HG02610 (cell line): ENCODE measurements around the gene CD19.
A peak's percentile ranks its signal among the peaks of the same experiment; 100 is the strongest.
"Not testable (repeated sequence)": the region's sequence is repeated elsewhere in the genome, so short reads cannot be mapped to it uniquely, and the experiment has no call there.

ENCODE experiments used
- ATAC-seq: cut with Tn5 transposase; IDR thresholded peaks from one replicate; pipeline ENCODE4 v1.9.1; 2021; ENCODE audit warnings: mild to moderate bottlenecking, moderate library complexity; ENCODE audit not compliant: unreplicated experiment

CD19 gene

GRCh38 chr16:28935924-28936783, 4.4 kb downstream of the CD19 start:
- peak; percentile 76 for ATAC-seq

GRCh38 chr16:28936784-28937155, 5.0 kb downstream of the CD19 start:
- ATAC-seq = no peak

DNA sequence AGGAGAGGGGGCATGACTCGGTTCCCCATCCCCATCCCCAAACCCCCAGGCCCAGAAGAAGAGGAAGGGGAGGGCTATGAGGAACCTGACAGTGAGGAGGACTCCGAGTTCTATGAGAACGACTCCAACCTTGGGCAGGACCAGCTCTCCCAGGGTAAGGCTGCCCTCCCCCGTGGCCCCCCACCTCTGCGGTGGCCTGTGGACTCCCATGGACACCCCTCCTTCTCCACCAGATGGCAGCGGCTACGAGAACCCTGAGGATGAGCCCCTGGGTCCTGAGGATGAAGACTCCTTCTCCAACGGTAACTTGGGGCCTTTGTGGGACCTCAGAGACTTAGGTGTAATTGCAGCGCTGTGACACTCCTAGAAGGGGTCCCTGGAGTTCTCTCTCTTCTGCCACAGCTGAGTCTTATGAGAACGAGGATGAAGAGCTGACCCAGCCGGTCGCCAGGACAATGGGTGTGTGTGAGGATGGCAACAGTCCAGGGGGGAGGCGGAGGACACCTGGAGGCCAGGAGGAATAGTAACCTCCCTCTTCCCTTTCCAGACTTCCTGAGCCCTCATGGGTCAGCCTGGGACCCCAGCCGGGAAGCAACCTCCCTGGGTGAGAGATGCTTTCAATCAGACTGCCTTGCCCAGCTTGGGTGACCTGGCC, 5.6 kb downstream of the CD19 start:
- no peak for ATAC-seq

DNA sequence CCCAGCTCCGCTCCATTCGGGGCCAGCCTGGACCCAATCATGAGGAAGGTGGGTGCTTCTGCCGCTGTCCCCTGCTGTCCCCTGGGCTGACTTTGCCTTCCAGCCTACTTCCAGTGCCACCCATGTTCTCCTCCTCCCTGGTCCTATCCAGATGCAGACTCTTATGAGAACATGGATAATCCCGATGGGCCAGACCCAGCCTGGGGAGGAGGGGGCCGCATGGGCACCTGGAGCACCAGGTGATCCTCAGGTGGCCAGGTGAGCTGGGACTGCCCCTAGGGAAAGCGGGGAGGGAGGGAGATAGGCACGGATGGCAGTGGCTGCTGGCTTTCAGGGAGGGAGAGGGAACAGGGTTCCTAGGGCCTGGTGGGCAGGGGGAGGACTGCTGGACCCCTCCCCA, 7.0 kb downstream of the CD19 start:
- ATAC-seq = no peak

GRCh38 chr16:28939825-28940224, 8.1 kb downstream of the CD19 start:
- ATAC-seq = not testable (repeated sequence)

DNA sequence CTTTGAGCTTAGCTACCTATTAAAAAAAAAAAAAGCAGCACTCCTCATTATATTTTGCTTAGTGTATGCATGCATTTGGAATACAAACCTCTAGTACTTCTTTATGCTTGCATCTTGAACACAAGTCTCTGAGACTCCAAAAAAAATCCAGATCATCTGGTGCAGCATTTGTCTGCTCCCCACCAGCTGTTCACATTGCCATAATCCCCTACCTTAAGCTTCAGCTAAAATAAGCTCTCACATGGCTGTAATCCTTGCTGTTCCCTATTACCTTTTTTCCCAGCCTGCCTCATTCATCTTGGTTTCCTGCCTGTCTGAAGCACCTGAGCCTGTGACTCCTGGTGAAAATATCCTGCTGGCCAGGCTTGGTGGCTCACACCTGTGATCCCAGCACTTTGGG, 11.5 kb downstream of the CD19 start:
- ATAC-seq = no peak

- ATAC-seq = no peak
These were observed 14.9 kb downstream of the CD19 start for GRCh38 chr16:28946681-28947080.

GRCh38 chr16:28950648-28951409, 19.1 kb downstream of the CD19 start, which contains the start of gene NFATC2IP:
NFATC2IP (plus strand) TSS chr16:28950937; CDS start chr16:28951012, 75 bp downstream.
- peak; percentile 95 for ATAC-seq

- peak; percentile 18 for ATAC-seq
These were observed 19.7 kb downstream of the CD19 start for GRCh38 chr16:28951410-28951943.

DNA sequence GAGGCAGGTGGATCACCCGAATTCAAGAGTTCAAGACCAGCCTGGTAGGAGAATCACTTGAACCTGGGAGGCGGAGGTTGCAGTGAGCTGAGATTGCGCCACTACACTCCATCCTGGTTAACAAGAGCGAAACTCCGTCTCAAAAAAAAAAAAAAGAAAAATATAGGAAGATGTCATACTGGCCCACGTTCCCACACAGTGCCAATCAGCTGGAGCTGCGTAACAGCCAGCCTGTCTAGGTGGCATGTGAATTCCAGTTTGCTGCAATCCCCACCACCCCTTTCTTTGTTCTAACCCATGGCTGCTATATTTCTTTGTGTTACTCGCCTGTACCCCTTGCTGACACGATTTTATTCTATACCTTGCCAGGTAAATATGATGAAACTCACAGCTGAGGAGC, 26.4 kb downstream of the CD19 start:
- no peak for ATAC-seq

DNA sequence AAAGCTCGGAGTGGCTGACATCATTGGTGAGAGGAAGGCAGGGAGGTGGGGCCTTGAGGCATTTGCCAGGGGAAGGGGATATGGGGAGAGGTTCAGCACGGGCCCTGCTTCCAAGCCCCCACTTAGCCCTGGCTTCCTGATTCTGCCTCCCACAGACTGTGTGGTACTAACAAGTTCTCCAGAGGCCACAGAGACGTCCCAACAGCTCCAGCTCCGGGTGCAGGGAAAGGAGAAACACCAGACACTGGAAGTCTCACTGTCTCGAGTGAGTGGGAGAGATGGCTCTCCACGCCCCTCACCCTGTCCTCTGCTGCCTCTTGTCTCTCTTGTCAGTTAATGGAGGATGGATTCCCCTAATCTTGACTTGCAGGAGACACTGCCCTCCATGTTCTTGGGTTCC, 27.1 kb downstream of the CD19 start:
- ATAC-seq = no peak

GRCh38 chr16:28964072-28964471, 32.3 kb downstream of the CD19 start:
- ATAC-seq = no peak

- ATAC-seq = no peak
These were observed 32.7 kb downstream of the CD19 start for GRCh38 chr16:28964496-28964895.

DNA sequence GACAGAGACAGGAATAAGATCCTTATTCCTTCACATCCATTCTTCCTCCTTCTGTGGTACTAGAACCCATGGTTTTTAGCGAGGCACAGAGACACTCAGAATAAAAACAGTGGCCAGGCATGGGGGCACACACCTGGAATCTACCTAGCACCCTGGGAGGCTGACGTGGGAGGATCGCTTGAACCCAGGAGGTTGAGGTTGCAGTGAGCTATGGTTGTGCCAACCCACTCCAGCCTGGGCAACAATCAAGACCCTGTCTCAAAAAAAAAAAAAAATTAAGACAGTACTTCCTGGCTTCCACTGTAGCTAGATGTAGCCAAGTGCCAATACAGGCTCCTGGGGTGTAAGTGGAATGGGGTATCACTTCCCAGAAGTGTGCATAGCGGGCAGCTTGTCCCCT, 35.4 kb downstream of the CD19 start:
- ATAC-seq = no peak

DNA sequence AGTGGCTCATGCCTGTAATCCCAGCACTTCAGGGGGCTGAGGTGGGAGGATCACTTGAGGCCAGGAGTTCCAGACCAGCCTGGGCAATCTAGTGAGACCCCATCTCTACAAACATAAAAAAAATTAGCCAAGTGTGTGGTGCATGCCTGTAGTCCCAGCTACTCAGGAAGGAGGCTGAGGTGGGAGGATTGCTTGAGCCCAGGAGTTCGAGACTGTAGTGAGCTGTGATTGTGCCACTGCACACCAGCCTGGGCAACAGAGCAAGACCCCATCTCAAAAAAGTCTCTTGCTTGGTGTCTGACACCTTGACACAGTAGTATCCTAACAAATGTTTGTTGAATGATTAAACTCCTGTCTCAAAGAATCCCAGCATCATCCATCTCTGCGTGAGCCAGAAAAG, 37.9 kb downstream of the CD19 start:
- not testable (repeated sequence) for ATAC-seq

DNA sequence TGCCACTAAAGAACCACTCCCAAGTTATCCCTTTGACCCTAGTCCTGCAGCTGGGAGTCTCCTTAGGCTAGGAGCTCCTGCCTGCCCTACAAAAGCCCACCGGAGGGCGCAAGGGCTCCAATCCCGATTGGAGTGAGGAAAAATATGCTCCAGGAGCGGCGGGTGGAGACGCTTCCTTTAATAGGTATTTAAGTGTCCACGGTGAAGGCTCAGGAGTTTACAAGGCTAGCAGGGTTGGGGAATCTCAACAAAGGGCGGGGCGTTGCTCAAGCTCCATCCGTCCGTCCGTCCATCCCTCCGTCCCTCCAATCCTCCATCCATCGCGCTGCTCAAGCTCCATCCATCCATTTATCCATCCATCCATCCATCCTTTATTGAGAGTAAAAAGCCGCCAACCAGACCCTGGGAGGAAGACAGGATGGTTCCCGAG, 42.3 kb downstream of the CD19 start:
- no peak for ATAC-seq

- ATAC-seq = peak; percentile 80
These were observed 42.8 kb downstream of the CD19 start, which contains the start of gene SPNS1 for GRCh38 chr16:28974437-28975157. SPNS1 (plus strand) TSS chr16:28974778; CDS start chr16:28975152, 374 bp downstream.

DNA sequence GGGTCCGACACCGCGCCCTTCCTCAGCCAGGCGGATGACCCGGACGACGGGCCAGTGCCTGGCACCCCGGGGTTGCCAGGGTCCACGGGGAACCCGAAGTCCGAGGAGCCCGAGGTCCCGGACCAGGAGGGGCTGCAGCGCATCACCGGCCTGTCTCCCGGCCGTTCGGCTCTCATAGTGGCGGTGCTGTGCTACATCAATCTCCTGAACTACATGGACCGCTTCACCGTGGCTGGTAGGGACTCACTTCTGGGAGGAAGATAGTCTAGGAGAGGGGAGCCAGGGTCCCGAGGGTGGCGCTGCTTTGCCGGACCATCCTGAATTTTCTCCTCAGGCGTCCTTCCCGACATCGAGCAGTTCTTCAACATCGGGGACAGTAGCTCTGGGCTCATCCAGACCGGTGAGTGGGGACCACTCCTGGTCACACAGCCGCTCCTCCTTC, 43.4 kb downstream of the CD19 start:
- ATAC-seq = peak; percentile 12

DNA sequence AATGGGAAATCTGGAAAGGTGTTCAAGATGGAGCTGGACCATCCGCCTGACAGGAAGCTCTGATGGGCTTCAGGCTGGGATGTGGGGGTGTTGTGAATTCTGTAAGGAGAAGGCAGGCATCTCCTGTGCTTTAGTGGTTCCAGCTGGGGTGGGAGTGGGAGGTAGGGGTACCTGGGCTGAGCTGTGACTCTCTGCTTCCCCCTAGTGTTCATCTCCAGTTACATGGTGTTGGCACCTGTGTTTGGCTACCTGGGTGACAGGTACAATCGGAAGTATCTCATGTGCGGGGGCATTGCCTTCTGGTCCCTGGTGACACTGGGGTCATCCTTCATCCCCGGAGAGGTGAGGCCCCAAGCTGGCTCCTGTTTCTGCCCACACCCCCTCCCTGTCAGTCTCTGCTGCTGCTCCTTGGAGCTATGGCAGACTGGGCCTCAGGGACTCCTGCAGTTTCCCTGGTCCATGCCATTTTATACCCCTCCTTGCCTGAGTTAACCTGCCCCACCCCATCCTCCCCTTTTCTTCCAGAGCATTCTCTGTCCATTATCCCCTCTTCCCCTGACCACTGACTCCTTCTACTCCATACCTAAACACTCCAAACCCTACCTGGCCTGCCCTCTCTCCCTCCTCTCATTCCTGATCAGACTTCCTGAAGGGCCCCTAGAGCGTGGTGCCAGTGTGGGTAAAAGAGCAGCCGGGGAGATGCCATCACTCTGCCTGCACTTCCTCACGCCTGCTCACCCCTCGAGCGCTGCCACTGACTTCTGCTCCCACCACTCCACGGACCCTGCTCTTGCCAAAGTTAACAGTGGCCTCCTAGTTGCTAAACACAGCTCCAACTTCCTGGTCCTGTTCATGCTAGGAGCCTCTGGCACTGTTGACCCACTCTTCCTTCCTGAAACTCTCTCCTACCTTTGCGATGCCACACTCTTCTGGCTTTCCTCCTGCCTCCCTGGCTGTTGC, 46.2 kb downstream of the CD19 start:
- ATAC-seq = no peak
